WTC11 (cell line): Measurements from ENCODE around the gene C4BPA. TPM values are rescaled to one million over a fixed set of nuclear protein-coding genes. Genes with fewer than 3 reads are reported as not detected.

Experiments used
- ATAC-seq: fragments of 200-7000 bp; cut with Tn5 transposase; 2 replicates; pipeline ENCODE4 v1.10.0; 2021; ENCODE audit warnings: mild to moderate bottlenecking, moderate library complexity
- CTCF ChIA-PET: fragments of 300-600 bp; sonication (Branson Sonifier 250); formaldehyde crosslinking; loops from one replicate; lab custom pipeline; 2021; ENCODE audit warnings: antibody characterized with exemption; lab: Charles Lee
- POLR2A ChIA-PET: fragments of 350-600 bp; sonication (Branson Sonifier 250); formaldehyde crosslinking; loops from one replicate; lab custom pipeline; 2021; ENCODE audit warnings: antibody characterized with exemption; lab: Charles Lee
- DNase-seq: peaks from one replicate; pipeline ENCODE4 v3.0.0; 2021; ENCODE audit warnings: low spot score
- H3K27ac Mint-ChIP-seq: 2 replicates; pipeline ENCODE4 v1.8.0; 2021; ENCODE audit warnings: mixed read lengths
- H3K27me3 Mint-ChIP-seq: 2 replicates; pipeline ENCODE4 v1.8.0; 2021; ENCODE audit warnings: low read depth, mild to moderate bottlenecking, moderate library complexity, mixed read lengths
- H3K36me3 Mint-ChIP-seq: 2 replicates; pipeline ENCODE4 v1.8.0; 2021; ENCODE audit warnings: mixed read lengths
- H3K4me1 Mint-ChIP-seq: 2 replicates; pipeline ENCODE4 v1.8.0; 2022; ENCODE audit warnings: mixed read lengths
- H3K4me3 Mint-ChIP-seq: 2 replicates; pipeline ENCODE4 v1.8.0; 2021; ENCODE audit warnings: mild to moderate bottlenecking, moderate library complexity, mixed read lengths
- H3K9me3 Mint-ChIP-seq: 2 replicates; pipeline ENCODE4 v1.8.0; 2021; ENCODE audit warnings: mixed read lengths
- ARID4B ChIP-seq: sonication (generic); formaldehyde crosslinking; IDR thresholded peaks from 2 replicates; pipeline ENCODE4 v1.8.0; 2023; ENCODE audit warnings: missing genetic modification reagents, mild to moderate bottlenecking, borderline replicate concordance
- GABPB1 ChIP-seq: sonication (generic); formaldehyde crosslinking; IDR thresholded peaks from 2 replicates; pipeline ENCODE4 v1.8.1; 2023; ENCODE audit warnings: mild to moderate bottlenecking, missing genetic modification reagents
- MLX ChIP-seq: sonication (generic); formaldehyde crosslinking; IDR thresholded peaks from 2 replicates; pipeline ENCODE4 v1.8.1; 2023; ENCODE audit warnings: mild to moderate bottlenecking, missing genetic modification reagents, moderate library complexity
- MYBL2 ChIP-seq: sonication (generic); formaldehyde crosslinking; IDR thresholded peaks from 2 replicates; pipeline ENCODE4 v1.8.1; 2023; ENCODE audit warnings: mild to moderate bottlenecking, moderate library complexity, missing genetic modification reagents
- NFATC4 ChIP-seq: fragments of 250-450 bp; sonication (Bioruptor Pico); IDR thresholded peaks from 2 replicates; pipeline ENCODE4 v1.9.0; 2021; ENCODE audit warnings: mild to moderate bottlenecking
- NR1H2 ChIP-seq: sonication (generic); formaldehyde crosslinking; IDR thresholded peaks from 2 replicates; pipeline ENCODE4 v1.9.0; 2021; ENCODE audit warnings: mild to moderate bottlenecking, moderate library complexity, missing genetic modification reagents
- NR2C2 ChIP-seq: sonication (generic); formaldehyde crosslinking; IDR thresholded peaks from 2 replicates; pipeline ENCODE4 v1.8.0; 2022; ENCODE audit warnings: mild to moderate bottlenecking, missing genetic modification reagents
- SP1 ChIP-seq: sonication (generic); formaldehyde crosslinking; conservative IDR thresholded peaks from 2 replicates; pipeline ENCODE4 v1.8.1; 2022; ENCODE audit warnings: missing genetic modification reagents
- TEAD4 ChIP-seq: sonication (generic); formaldehyde crosslinking; IDR thresholded peaks from 2 replicates; pipeline ENCODE4 v1.8.0; 2022; ENCODE audit warnings: mild to moderate bottlenecking, missing genetic modification reagents
- ZNF425 ChIP-seq: fragments of 250-450 bp; sonication (Bioruptor Pico); conservative IDR thresholded peaks from 2 replicates; pipeline ENCODE4 v1.9.0; 2021; ENCODE audit warnings: mild to moderate bottlenecking
- ZNF671 ChIP-seq: fragments of 250-450 bp; sonication (Bioruptor Pico); IDR thresholded peaks from 2 replicates; pipeline ENCODE4 v1.8.0; 2021; ENCODE audit warnings: mild to moderate bottlenecking
- total RNA-seq: library from RNA; stranded (reverse); gene quantifications from 3 replicates; pipeline ENCODE4 v1.2.3, GENCODE V29; 2021
- TF ChIP-seq, protein P1 (sequence below): sonication (generic); formaldehyde crosslinking; IDR thresholded peaks from 2 replicates; pipeline ENCODE4 v1.8.1; 2023; ENCODE audit warnings: mild to moderate bottlenecking, moderate library complexity, missing genetic modification reagents
- TF ChIP-seq, protein P2 (sequence below): sonication (generic); formaldehyde crosslinking; IDR thresholded peaks from 2 replicates; pipeline ENCODE4 v1.8.1; 2022; ENCODE audit warnings: missing genetic modification reagents, borderline replicate concordance
- TF ChIP-seq, protein P3 (sequence below): sonication (generic); formaldehyde crosslinking; IDR thresholded peaks from 2 replicates; pipeline ENCODE4 v1.8.1; 2022; ENCODE audit warnings: low read depth, missing genetic modification reagents, borderline replicate concordance
- TF ChIP-seq, protein P4 (sequence below): fragments of 250-450 bp; sonication (Bioruptor Pico); IDR thresholded peaks from 2 replicates; pipeline ENCODE4 v1.9.0; 2021; ENCODE audit warnings: mild to moderate bottlenecking
- TF ChIP-seq, protein P5 (sequence below): sonication (generic); formaldehyde crosslinking; IDR thresholded peaks from 2 replicates; pipeline ENCODE4 v1.8.1; 2023; ENCODE audit warnings: mild to moderate bottlenecking, missing genetic modification reagents

Gene C4BPA
- total RNA-seq, 1 experiment from 2014 or later: 0.39 TPM

- peaks cover 72% of the 10 kb centered on the region for H3K36me3 Mint-ChIP-seq
- 0 out of 2 replicates have a peak, but pooled peaks cover 2% of the 10 kb centered on the region for H3K4me1 Mint-ChIP-seq
- CTCF ChIA-PET: no interaction called here
- no peak overlapping the region for H3K27ac Mint-ChIP-seq
- TF ChIP-seq, protein P1, sequence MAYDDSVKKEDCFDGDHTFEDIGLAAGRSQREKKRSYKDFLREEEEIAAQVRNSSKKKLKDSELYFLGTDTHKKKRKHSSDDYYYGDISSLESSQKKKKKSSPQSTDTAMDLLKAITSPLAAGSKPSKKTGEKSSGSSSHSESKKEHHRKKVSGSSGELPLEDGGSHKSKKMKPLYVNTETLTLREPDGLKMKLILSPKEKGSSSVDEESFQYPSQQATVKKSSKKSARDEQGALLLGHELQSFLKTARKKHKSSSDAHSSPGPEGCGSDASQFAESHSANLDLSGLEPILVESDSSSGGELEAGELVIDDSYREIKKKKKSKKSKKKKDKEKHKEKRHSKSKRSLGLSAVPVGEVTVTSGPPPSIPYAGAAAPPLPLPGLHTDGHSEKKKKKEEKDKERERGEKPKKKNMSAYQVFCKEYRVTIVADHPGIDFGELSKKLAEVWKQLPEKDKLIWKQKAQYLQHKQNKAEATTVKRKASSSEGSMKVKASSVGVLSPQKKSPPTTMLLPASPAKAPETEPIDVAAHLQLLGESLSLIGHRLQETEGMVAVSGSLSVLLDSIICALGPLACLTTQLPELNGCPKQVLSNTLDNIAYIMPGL (CRISPR knock-in tag): no peak
- TF ChIP-seq TEAD4 (CRISPR knock-in tag) (no peak), ZNF425 (CRISPR knock-in tag) (no peak), NR1H2 (no peak), MYBL2 (CRISPR knock-in tag) (no peak), SP1 (CRISPR knock-in tag) (no peak), GABPB1 (CRISPR knock-in tag) (no peak)
- TF ChIP-seq, protein P2, sequence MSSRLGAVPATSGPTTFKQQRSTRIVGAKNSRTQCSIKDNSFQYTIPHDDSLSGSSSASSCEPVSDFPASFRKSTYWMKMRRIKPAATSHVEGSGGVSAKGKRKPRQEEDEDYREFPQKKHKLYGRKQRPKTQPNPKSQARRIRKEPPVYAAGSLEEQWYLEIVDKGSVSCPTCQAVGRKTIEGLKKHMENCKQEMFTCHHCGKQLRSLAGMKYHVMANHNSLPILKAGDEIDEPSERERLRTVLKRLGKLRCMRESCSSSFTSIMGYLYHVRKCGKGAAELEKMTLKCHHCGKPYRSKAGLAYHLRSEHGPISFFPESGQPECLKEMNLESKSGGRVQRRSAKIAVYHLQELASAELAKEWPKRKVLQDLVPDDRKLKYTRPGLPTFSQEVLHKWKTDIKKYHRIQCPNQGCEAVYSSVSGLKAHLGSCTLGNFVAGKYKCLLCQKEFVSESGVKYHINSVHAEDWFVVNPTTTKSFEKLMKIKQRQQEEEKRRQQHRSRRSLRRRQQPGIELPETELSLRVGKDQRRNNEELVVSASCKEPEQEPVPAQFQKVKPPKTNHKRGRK (CRISPR knock-in tag): no peak
- DNase-seq (no peak), ATAC-seq (no peak)
- POLR2A ChIA-PET: no interaction called here
- no peak overlapping the region for H3K4me3 Mint-ChIP-seq
- H3K27me3 Mint-ChIP-seq: no peaks in the 10 kb centered on the region
- H3K9me3 Mint-ChIP-seq: no peaks in the 10 kb centered on the region
Measured at GRCh38 chr1:207064561-207064960, 39.5 kb upstream of the C4BPA start.

GRCh38 chr1:207067185-207067584 lies 36.8 kb upstream of the C4BPA start:
- ChIA-PET POLR2A (no interaction called here), CTCF (no interaction called here)
- H3K4me1 Mint-ChIP-seq: no peaks in the 10 kb centered on the region
- H3K9me3 Mint-ChIP-seq: no peaks in the 10 kb centered on the region
- no peak overlapping the region for H3K4me3 Mint-ChIP-seq
- H3K27ac Mint-ChIP-seq: no peak overlapping the region
- DNase-seq (no peak), ATAC-seq (no peak)
- H3K27me3 Mint-ChIP-seq: no peaks in the 10 kb centered on the region
- peaks cover 67% of the 10 kb centered on the region for H3K36me3 Mint-ChIP-seq
- no peak for TF ChIP-seq ZNF671
- no peak for TF ChIP-seq ARID4B (CRISPR knock-in tag)
- TF ChIP-seq, protein P3, sequence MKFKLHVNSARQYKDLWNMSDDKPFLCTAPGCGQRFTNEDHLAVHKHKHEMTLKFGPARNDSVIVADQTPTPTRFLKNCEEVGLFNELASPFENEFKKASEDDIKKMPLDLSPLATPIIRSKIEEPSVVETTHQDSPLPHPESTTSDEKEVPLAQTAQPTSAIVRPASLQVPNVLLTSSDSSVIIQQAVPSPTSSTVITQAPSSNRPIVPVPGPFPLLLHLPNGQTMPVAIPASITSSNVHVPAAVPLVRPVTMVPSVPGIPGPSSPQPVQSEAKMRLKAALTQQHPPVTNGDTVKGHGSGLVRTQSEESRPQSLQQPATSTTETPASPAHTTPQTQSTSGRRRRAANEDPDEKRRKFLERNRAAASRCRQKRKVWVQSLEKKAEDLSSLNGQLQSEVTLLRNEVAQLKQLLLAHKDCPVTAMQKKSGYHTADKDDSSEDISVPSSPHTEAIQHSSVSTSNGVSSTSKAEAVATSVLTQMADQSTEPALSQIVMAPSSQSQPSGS (CRISPR knock-in tag): no peak
- TF ChIP-seq, protein P2 (CRISPR knock-in tag): no peak
- no peak for TF ChIP-seq NR2C2
- TF ChIP-seq, protein P4, sequence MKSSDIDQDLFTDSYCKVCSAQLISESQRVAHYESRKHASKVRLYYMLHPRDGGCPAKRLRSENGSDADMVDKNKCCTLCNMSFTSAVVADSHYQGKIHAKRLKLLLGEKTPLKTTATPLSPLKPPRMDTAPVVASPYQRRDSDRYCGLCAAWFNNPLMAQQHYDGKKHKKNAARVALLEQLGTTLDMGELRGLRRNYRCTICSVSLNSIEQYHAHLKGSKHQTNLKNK (CRISPR knock-in tag): no peak
- TF ChIP-seq, protein P1 (CRISPR knock-in tag): no peak
- TF ChIP-seq, protein P5, sequence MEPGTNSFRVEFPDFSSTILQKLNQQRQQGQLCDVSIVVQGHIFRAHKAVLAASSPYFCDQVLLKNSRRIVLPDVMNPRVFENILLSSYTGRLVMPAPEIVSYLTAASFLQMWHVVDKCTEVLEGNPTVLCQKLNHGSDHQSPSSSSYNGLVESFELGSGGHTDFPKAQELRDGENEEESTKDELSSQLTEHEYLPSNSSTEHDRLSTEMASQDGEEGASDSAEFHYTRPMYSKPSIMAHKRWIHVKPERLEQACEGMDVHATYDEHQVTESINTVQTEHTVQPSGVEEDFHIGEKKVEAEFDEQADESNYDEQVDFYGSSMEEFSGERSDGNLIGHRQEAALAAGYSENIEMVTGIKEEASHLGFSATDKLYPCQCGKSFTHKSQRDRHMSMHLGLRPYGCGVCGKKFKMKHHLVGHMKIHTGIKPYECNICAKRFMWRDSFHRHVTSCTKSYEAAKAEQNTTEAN (CRISPR knock-in tag): no peak
- no peak for TF ChIP-seq GABPB1 (CRISPR knock-in tag)
- no peak for TF ChIP-seq MLX (CRISPR knock-in tag)
- no peak for TF ChIP-seq NFATC4 (CRISPR knock-in tag)
